Measurements from ENCODE around the gene USP24.
"Not testable (repeated sequence)": the region's sequence is repeated elsewhere in the genome, so short reads cannot be mapped to it uniquely, and the experiment has no call there.

Gene USP24

DNA sequence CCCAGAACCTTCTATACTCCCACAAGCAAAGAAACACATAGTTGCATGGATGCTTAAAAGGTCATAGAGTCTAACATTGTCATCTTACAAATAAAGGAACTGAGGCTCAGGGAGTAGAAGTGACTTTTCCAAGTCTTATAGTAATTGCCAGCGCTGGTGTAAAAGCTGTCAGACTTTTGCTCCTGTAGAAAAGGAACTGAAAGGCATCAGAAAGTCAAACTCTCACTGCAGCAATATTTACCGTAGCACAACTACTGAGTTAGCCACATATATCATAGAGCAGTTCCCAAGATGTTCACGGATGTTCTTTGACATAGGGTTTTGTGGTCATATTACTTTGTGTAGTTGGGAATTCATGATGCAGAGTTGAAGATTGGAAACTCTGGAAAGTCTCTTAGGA lies 16.6 kb upstream of the USP24 start:
- no peak for DNase-seq

DNA sequence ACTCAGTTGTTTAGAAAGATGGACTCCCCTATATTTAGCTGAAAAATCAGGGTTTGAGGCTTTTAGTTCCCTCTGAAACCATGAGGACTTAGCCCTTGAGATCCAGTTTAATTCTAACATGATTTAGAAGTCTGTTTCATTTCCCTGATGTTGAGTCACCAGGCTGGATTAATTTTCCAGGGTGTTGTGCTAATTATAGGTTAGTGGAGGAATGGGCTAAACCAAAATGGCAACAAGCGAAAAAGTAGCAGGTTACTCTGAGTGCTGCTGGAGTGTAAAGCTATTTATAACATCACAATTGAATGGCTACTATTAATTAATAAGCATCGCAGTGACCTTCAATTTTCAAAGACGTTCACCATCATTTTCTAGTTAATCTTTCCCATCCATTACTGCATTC lies 15.5 kb upstream of the USP24 start:
- DNase-seq: no peak

DNA sequence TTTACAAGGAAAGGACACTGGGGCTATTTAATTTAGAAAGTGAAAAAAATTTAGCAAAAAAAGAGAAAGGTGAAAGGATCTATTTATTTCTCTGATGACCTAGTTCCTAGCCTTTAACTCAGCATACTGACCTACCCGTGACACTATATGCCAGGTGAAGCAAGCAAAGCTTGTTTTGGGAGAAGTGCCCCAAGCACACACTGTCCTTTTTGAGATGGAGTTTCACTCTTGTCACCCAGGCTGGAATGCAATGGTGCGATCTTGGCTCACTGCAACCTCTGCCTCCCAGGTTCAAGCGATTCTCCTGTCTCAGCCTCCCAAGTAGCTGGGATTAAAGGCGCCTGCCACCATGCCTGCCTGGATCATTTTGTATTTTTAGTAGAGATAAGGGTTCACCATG lies 14.6 kb upstream of the USP24 start:
- DNase-seq: not testable (repeated sequence)

DNA sequence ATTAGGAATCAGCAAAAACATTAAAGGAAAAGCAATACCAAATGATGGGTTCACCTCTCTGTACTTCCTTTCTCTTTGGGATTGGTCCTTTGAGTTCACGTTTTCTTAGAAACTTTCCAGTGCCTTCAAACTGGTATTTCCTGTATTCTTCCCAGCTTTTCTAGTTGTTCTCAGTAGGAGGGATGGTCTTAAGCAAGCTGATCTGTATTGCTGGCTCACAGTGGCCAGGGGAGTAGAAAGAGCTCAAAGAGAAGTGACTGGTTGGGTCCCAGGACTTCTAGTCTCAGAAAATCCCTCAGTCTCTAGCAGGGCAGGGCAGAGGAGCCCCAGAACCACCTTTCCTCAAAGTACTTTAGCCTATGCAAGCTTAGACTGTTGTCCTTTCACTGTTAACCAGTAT lies 10.1 kb upstream of the USP24 start:
- DNase-seq: no peak

DNA sequence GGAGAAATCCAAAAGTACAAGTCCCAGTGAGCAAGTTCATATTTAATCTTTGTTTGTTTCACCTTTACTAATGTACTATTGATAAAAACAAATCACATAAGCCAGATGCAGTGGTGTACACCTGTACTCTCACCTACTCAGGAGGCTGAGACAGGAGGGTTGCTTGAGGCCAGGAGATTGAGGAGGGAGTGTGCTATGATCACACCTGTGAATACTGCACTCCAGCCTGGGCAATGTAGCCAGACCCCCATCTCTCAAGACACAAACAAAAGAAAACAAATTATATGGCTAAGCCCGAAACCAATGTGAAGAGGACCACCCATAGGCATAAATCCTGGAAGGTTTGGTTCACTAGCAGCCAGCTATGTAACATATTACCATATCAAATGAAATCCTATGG lies 9.6 kb upstream of the USP24 start:
- no peak for DNase-seq

DNA sequence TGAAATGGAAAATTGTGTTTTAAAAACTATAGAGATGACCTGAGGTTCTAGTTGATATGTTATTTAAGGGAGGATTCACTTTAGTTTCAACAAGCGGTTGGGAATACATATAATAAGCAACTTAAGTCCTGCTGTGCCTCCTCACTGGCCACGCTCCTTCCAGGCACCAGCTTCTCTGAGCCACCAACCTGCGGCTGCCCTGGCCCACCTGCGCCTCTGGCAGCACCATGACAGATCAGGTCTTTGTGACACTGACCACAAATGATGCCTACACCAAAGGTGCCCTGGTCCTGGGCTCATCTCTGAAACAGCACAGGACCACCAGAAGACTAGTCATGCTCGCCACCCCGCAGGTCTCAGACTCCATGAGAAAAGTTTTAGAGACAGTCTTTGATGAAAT lies 7.0 kb upstream of the USP24 start:
- DNase-seq: no peak

DNA sequence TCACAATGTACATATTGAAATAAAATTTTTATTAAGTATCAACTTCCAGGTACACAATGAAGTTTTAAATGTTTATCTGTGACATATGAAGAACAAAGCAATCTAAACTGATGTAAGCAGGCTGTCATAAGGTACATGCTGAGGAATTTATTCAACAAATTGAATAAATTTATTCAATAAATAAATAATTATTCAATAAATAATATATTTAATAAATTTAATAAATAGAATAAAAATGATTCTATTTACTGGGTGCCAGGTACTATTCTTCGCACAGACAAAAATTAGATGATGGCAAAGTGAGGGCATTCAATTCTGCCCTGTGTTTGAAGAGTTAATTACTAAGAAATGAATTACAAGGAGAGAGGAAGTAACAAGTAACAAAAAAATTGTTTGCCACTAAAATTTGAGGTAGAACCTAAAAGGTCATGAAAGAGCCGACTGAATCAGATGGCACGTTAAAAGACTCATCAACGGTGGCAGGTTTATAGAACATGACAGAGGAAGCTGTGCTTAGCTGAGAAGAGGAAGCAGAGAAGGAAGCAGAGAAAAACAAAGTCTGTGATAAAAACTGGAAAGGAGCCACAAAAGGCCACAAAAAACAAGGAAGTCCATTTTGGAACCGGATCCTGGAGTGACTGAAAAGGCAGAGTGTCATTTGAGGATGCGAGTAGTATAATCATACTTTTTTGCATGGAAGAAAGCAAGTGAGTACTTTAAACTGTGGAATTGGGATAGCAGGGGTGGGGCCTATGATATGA lies 2.2 kb upstream of the USP24 start:
- peak in 1 of 2 experiments; percentile 4 for DNase-seq

DNA sequence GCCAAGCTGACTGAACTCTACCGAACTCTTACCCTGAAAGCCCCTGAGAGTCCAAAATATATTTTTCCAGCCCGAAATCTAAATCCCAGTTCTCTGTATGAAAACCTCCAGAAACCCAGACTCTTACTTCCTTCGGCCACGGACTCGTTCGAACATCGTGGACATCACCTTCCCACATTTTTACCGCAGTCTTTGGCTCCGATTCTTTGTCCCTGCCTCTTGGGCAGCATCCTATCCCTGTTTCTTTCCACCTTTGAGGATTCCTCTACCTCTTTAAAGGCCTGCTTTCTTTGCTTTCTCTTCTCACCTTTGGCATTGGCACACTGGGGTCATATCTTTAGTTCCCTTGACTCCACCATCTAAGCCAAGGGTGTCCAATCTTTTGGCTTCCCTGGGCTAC lies 932 bp upstream of the USP24 start:
- DNase-seq: no peak

DNA sequence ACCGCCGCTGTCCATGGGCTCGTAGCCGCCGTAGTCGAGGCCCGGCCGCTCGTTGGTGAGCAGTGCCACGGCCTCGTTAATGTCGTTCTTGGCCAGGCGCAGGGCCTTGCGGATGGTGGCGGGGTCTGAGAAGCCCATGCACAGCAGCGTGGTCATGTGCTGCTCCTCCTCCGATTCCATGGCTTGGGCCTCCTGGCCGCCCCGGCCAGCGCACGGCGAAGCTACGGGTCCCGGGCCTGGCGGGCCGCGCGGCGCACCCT lies 300 bp downstream of the USP24 start:
- peak in 1 of 2 experiments; percentile 13 for DNase-seq

DNA sequence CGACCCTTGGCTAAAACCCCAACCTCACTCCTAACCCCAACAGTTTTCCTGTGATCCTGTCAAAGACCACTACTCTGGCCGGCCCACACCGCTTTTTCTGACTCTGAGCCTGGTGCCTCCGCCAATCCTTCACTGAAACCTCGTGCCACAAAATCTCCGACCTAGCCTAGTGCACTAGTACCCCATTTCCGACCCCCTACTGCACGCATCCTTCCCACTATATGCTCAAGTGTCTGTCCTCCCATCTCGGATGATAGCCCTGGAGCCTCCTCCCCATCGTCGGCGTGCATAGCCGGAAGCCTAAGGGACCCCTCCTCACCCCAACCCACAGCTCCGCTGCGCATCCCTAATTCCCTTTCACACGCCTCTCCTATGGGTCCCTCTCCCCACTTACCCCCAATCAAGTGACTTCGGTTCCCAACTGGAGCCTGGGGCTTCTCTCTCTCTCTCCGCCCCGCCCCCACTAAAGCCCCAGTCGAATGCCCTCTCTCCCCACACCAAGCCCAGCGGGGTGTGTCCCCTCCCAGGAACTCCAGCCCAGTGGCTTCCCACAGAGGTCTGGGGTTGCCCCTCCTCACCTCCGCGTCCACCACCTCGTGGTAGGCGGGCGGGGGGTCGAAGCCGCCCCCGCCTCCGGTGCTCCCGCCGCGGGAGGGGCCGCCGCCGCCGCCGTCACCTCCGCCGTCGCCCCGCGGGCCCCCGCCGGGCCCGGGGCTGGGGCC lies 791 bp downstream of the USP24 start:
- peak in 1 of 2 experiments; percentile 19 for DNase-seq

DNA sequence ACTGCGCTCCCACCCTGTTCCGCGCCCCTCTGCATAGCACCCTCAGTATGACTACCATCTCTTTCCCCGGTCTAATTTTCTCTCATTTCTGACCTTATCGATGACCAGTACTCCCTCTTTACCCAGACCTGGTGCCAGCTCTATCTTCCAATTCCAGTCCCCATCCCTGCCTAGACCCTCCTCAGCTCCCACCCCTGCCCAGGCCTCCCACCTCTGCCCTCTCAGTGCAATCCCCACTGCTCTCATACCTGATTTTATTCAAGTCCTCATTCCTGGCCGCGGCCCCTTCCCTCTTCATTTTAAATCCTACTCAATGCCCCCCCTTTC lies 1.3 kb downstream of the USP24 start:
- DNase-seq: no peak

DNA sequence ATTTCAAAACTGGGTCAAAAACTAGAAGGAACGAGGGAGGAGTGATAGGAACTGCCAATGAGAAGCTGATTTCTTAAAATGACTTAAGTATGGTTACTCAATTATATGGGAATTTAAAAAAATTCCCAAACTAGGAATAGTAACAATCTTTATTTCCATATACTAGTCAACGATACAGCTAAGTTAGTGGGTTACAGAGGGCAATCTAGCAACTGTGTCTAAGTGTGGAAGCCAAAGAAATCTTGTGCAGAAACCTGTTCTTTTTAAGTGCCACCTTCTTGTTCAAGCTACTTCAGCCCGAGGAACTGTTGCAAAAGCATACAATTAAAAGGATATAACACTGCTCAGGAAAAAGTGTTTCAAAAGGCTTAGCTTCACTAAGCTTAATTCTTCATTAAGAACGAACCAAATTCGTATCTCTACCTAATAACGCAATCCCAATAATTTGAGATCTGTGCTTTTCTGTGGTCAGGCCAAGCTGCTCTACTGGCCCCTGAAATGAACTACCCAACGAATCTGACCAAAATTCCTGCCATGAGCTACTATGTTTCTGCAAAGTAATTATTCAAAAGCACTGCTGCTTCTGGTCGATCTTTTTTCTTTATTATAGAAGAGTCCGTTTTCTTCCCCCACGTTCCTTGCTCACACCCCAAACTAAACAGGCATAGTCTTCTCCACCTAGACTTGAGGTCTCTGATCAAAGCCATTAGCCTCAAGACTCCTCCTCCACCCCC lies 1.8 kb downstream of the USP24 start:
- DNase-seq: no peak

DNA sequence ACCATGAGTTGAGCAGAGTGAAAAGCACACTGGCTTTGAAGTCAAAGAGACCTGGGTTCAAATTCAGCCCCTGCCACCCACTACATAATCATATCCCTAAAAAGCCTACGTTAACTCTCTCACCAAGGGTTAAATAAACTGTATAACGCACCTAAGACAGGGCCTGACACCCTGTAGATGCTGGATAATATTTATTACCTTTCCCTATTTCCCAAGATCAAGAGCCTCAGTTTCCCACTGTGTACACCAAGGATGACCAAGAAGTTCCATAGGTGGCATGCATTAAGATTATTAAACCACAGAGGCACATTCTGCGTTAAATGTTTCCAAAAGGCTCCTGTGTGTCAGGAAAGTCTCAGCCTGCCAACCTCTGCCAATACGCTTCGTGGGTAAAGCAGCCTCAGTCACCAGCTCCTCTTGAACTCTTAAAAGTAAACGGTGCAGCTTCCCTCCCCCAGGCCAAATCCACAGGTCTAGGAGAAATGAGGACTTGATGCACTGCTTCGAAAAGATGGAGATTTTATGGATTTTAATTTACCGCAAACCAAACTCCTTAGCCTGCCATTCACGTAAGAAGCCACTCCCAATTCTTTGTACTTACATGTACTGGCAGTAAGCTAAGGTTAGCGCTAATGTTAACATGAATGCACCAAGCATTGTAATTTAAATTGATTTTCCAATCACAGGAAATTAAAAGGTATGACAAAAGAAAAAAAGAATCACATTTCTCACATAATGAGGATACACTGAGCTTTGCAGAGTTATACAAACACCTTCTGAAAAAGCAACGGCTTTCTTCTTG lies 2.6 kb downstream of the USP24 start:
- no peak for DNase-seq

DNA sequence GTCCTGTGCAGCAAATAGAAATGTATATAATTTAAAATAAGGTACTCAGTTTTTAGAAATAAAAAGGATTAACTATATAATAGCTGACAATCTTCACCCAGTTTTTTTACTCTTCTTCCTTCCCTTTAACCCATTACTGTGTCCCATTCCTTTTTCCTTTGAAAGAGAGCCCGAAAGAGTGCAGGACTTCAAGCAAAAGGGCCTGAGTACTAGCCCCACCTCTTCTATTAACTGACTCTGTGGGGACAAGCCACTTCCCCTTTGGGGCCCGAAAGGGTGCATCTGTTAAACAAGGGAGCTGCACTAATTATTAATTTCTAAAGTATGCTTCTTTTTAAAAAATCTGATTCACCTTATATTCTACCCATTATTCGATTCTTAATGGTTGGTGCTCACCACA lies 3.3 kb downstream of the USP24 start:
- DNase-seq: no peak

DNA sequence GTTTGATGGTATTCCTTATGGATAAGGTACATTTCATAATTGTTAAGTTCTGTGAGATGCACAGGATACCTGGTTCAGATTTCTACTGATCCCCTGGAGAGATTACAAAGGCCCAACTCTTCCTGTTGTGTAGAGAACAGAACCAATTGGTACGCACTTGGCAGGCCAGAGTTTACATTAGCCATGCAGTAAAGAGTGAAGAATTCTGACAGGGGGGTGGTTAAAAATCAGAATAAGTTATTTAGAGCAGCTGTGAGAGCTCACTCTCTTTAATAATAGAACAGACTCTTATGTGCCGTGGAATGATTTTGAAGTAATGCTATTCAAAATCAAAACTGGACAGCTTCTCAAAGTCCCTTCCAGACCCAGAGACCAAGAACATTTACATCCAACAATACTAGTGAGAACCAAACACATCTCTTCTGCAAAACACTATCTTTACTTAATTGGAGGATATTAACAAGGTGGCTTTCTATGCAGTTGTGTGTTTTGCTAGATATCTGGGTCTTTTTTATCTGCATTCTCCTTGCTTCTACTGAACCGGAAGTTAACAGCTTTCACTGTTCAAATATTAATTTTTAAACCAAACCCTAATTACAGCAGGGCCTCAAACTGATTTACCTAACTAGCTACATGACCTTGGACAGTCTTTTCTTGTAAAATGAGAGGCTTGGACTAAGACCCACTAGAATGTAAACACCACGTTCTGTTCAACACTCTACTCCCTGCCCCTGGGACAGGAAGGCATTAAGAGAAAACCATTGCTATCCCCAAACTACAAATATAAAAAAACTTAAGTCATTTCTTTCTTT lies 4.0 kb downstream of the USP24 start:
- no peak for DNase-seq

DNA sequence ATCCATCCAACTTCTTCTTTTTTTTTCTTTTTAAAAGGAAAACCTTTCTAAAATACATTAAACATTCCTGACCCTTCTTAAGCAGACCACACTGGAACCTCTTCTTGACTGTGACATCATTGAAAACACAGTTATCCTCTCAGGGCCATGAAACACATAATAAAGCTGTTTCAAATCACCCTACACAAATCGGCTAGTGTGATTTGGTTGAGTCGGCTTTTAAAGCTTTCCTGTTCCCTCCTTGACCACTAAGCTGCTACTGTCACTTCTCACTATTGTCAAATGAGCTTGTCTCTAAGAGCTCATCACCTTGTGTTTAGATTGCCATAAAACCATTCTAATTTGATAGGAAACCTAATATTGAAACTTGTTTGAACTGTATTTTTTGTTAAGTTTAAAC lies 5.9 kb downstream of the USP24 start:
- DNase-seq: no peak

DNA sequence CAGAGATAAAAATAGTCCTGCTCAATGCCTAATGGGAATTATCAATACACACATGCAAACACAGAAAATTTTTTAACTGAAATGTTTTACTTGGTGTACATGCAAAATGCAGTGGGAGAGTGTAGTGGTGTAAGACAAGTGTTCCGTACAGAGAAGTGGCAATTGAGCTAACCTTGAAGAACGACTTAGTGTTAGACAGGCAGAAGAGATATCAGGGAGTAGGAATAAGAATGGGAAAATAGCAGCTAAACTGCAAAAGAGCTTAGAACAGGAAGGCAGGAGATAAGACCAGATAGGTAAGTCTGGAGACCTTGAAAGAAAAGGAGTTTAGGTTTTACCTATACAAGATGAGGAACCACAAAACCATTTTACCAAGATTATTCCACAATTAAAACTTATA lies 9.0 kb downstream of the USP24 start:
- DNase-seq: no peak

DNA sequence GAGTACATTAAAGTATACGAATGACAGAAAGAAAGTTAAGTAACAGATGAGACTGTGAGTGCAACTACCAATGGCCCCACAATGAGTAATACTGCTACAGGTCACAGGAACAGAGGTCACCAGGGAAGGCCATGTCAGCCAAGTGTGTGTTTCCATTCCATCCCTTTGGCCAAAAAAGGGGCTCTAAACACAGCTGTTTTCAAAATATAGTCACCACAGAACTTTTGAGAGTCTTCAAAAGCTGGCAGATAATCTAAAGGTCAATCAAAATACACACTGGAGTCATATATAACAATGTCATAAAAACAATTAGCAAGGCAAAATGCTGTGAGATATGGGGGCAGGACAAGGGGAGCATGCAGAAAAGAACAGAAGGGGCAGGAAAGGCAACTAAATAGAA lies 10.2 kb downstream of the USP24 start:
- no peak for DNase-seq

DNA sequence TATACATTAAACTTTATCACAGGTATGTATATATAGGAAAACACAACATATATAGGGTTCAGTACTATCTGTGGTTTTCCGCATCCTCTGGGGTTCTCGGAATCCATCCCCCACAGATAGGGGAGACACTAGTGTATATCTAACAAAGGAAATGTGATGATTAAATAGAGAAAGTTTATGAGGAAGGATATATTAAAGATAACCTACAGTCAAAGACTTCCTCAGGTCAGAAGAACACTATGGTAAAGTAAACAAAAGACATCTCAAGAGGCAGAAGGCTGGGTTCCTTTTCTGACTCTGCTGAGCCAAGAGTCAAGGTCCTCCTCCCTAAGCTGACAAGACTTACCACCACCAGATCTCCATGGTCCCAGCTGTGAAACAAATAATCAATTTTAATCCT lies 12.1 kb downstream of the USP24 start:
- no peak for DNase-seq

DNA sequence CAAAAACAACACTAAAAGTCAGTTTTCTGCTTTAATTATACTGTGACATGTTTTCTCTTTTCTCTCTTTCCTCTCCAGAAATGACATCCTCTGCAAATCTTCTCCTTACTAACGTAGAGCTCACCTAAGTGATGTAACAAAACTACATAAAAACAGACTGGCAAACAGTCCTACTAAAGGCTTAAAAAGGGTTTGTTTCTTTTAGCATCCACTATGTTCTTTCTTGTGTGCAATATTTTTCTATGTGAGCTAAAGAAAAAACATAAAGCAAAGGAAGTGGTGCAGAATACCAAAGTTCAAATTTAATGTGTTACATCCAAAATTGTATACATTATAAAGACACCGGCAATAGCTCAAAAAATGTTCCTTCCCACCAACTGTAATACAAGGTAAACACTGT lies 14.5 kb downstream of the USP24 start:
- no peak for DNase-seq

DNA sequence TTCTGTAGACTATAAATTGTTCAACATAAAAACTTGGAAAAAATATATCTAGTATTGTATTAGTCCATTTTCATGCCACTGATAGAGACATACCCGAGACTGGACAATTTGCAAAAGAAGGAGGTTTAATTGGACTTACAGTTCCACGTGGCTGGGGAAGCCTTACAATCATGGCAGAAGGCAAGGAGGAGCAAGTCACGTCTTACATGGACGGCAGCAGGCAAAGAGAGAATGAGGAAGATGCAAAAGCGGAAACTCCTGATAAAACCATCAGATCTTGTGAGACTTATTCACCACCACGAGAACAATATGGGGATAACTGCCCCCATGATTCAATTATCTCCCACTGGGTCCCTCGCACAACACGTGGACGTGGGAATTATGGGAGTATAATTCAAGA lies 15.4 kb downstream of the USP24 start:
- DNase-seq: not testable (repeated sequence)

DNA sequence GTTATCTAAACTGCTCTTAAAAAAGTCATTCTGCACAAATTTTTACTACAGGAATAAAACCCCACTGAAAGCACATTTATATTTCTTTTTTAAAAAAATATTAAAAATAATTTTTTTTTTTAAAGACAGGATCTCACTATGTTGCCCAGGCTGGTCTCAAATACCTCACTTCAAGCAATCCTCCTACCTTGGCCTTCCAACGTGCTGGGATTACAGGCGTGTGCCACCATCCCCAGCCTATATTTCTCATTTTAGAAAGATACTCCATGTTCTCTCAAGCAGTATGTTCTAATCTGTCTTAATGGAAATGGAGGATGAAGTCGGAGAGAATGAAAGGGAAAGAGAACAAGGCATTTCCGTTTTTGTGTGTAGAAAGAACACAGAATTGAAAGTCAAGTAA lies 17.1 kb downstream of the USP24 start:
- no peak for DNase-seq

DNA sequence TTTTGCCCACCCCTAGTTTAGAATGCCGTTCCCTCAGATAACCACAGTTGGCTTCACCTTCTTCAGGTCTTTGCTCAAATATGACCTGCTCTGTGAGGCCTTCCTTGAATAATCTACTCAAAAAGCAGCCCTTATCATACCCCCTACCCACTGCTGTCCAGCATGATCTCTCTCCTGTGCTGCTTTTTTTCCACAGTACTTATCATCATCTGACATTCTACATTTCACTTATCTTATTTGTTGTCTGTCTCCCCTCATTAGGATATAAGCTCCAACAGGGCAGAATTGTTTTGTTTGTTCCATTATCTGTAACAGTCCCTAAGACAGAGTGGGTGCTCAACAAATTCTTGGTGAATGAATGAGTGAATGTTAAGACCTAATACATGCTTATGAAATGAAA lies 18.1 kb downstream of the USP24 start:
- DNase-seq: no peak

Measured in activated CD4-positive, alpha-beta T cell treated with anti-CD3 and anti-CD28 coated beads, Interleukin-2, amount 50 U/mL, for 4 hours (primary cell).